A673 (cell line): ENCODE results near the gene MAP3K9.

Source experiments
- EZH2 ChIP-seq: fragments of 200-600 bp; sonication (generic); IDR thresholded peaks from 2 replicates; pipeline ENCODE4 v1.6.1; 2017; ENCODE audit warnings: borderline replicate concordance, low read depth, mild to moderate bottlenecking, mixed read lengths, antibody characterized with exemption, low read length; ENCODE audit not compliant: poor library complexity, severe bottlenecking
- TF ChIP-seq, protein P1 (sequence below): fragments of 300-800, 200-600 bp; sonication (generic); conservative IDR thresholded peaks from 2 replicates; pipeline ENCODE4 v1.5.1; 2017; ENCODE audit warnings: low read depth, mild to moderate bottlenecking, antibody characterized with exemption, low read length, moderate library complexity, mixed read lengths

DNA sequence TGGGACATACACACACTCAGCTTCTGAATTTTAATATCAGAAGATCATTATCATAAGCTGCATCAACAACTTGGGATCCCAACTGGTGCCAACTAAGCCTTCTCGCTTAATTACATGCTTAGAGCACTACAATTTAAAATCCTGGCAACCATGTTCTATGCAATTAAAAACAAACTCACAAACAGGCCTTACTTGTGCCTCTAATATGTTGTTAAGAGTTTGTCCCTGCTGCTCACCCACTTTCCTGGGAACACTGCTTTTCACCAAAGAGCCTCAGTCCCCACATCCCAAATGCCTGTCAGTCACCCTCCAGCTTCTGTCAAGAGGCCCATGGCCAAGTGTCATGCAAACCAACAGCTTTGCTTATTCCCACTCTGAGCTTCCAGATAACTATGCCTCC, 97.9 kb downstream of the MAP3K9 start:
- TF ChIP-seq, protein P1, sequence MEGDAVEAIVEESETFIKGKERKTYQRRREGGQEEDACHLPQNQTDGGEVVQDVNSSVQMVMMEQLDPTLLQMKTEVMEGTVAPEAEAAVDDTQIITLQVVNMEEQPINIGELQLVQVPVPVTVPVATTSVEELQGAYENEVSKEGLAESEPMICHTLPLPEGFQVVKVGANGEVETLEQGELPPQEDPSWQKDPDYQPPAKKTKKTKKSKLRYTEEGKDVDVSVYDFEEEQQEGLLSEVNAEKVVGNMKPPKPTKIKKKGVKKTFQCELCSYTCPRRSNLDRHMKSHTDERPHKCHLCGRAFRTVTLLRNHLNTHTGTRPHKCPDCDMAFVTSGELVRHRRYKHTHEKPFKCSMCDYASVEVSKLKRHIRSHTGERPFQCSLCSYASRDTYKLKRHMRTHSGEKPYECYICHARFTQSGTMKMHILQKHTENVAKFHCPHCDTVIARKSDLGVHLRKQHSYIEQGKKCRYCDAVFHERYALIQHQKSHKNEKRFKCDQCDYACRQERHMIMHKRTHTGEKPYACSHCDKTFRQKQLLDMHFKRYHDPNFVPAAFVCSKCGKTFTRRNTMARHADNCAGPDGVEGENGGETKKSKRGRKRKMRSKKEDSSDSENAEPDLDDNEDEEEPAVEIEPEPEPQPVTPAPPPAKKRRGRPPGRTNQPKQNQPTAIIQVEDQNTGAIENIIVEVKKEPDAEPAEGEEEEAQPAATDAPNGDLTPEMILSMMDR: no peak
- no peak for TF ChIP-seq EZH2
